HepG2 (cell line): Measurements from ENCODE around the gene PCDHA6.
"Not testable (repeated sequence)": the region's sequence is repeated elsewhere in the genome, so short reads cannot be mapped to it uniquely, and the experiment has no call there.

Experiments used
- ATF7 ChIP-seq, 2 experiments: fragments of 450-650 bp in 1 of 2; sonication (generic) in 1 of 2; formaldehyde crosslinking in 1 of 2; IDR thresholded peaks; 2 replicates each; pipeline versions ENCODE4 v1.4.0 to v1.6.1; 2016 to 2020; ENCODE audit warnings: antibody characterized with exemption in 1 of 2, mild to moderate bottlenecking in 1 of 2, missing genetic modification reagents in 1 of 2
- CTCF ChIP-seq: sonication (generic); formaldehyde crosslinking; IDR thresholded peaks from 2 replicates; pipeline ENCODE4 v1.5.0; 2020; ENCODE audit warnings: mild to moderate bottlenecking, missing genetic modification reagents, moderate library complexity
- ESRRA ChIP-seq: sonication (generic); formaldehyde crosslinking; IDR thresholded peaks from 2 replicates; pipeline ENCODE4 v1.5.1; 2020; ENCODE audit warnings: mild to moderate bottlenecking, low read depth, missing genetic modification reagents
- HIVEP1 ChIP-seq: sonication (generic); formaldehyde crosslinking; IDR thresholded peaks from 2 replicates; pipeline ENCODE4 v1.4.0; 2020; ENCODE audit warnings: mild to moderate bottlenecking, missing genetic modification reagents
- RAD21 ChIP-seq: fragments of 450-650 bp; formaldehyde crosslinking; IDR thresholded peaks from 2 replicates; pipeline ENCODE4 v1.5.0; 2020; ENCODE audit warnings: mild to moderate bottlenecking
- SOX6 ChIP-seq, 2 experiments: fragments of 450-650 bp in 1 of 2; sonication (generic) in 1 of 2; formaldehyde crosslinking in 1 of 2; IDR thresholded peaks; 2 replicates each; pipeline versions ENCODE4 v1.4.0 to v1.6.1; 2017 to 2020; ENCODE audit warnings: antibody characterized with exemption in 1 of 2, mild to moderate bottlenecking in 1 of 2, missing genetic modification reagents in 1 of 2
- THAP11 ChIP-seq: IDR thresholded peaks from 2 replicates; pipeline ENCODE4 v1.6.1; 2016; ENCODE audit warnings: missing biosample characterization, missing genetic modification reagents
- ZNF784 ChIP-seq: sonication (generic); formaldehyde crosslinking; IDR thresholded peaks from 2 replicates; pipeline ENCODE4 v1.5.1; 2020; ENCODE audit warnings: missing genetic modification reagents, mild to moderate bottlenecking, borderline replicate concordance

- not testable (repeated sequence) for TF ChIP-seq RAD21 (CRISPR knock-in tag); ESRRA (CRISPR knock-in tag); CTCF (CRISPR knock-in tag); SOX6 (IDR thresholded peaks at IDR 0.05); SOX6 (CRISPR knock-in tag; IDR thresholded peaks at IDR 0.05); ZNF784; ATF7 (IDR thresholded peaks at IDR 0.05); ATF7 (CRISPR knock-in tag; IDR thresholded peaks at IDR 0.05); HIVEP1 (CRISPR knock-in tag); THAP11 (CRISPR knock-in tag)
Observed at GRCh38 chr5:140829511-140830501, 2.0 kb downstream of the PCDHA6 start.
